GM23338 (cell line): ENCODE results near the gene PGLYRP1. TPM values are rescaled to one million over a fixed set of nuclear protein-coding genes. Genes with fewer than 3 reads are reported as not detected.

Experiments used
- ATAC-seq: fragments of 200-7000 bp; cut with Tn5 transposase; 3 replicates; pipeline ENCODE4 v1.9.1; 2020
- DNase-seq: peaks from one replicate; pipeline ENCODE4 v3.0.0-alpha.2; 2015; ENCODE audit warnings: low spot score
- H2AFZ ChIP-seq: fragments of 200-600 bp; sonication (generic); 2 replicates; pipeline ENCODE4 v1.8.0; 2016; ENCODE audit warnings: antibody characterized with exemption, mild to moderate bottlenecking, moderate library complexity
- H3F3A ChIP-seq: fragments of 200-600 bp; sonication (generic); replicated peaks from 2 replicates; pipeline ENCODE4 v1.8.0; 2017; ENCODE audit warnings: antibody characterized with exemption, mixed run types, low read depth
- H3K27ac ChIP-seq: fragments of 200-600 bp; sonication (generic); 2 replicates; pipeline ENCODE4 v1.6.1; 2016; ENCODE audit warnings: low read depth
- H3K27me3 ChIP-seq: fragments of 200-600 bp; sonication (generic); 2 replicates; pipeline ENCODE4 v1.8.0; 2016; ENCODE audit warnings: mild to moderate bottlenecking, mixed run types, moderate library complexity; ENCODE audit not compliant: insufficient read depth
- H3K36me3 ChIP-seq: fragments of 200-600 bp; sonication (generic); 2 replicates; pipeline ENCODE4 v1.8.0; 2016; ENCODE audit warnings: mild to moderate bottlenecking; ENCODE audit not compliant: insufficient read depth
- H3K4me1 ChIP-seq: fragments of 200-600 bp; sonication (generic); 2 replicates; pipeline ENCODE4 v1.8.0; 2016; ENCODE audit warnings: mild to moderate bottlenecking, moderate library complexity; ENCODE audit not compliant: insufficient read depth
- H3K4me2 ChIP-seq: fragments of 200-600 bp; sonication (generic); 2 replicates; pipeline ENCODE4 v1.7.1; 2017; ENCODE audit warnings: mixed run types
- H3K4me3 ChIP-seq: fragments of 200-600 bp; sonication (generic); 2 replicates; pipeline ENCODE4 v1.6.1; 2016; ENCODE audit warnings: mixed run types
- H3K79me2 ChIP-seq: fragments of 200-600 bp; sonication (generic); replicated peaks from 2 replicates; pipeline ENCODE4 v1.8.0; 2017; ENCODE audit warnings: mild to moderate bottlenecking; ENCODE audit not compliant: insufficient read depth
- H3K9me2 ChIP-seq: fragments of 200-600 bp; sonication (generic); 2 replicates; pipeline ENCODE4 v1.8.0; 2017; ENCODE audit not compliant: insufficient read depth
- H4K20me1 ChIP-seq: fragments of 200-600 bp; sonication (generic); replicated peaks from 2 replicates; pipeline ENCODE4 v1.8.0; 2017; ENCODE audit warnings: mild to moderate bottlenecking; ENCODE audit not compliant: insufficient read depth
- H3K27ac Mint-ChIP-seq: 2 replicates; pipeline ENCODE4 v1.8.0; 2020; ENCODE audit warnings: inconsistent platforms, mild to moderate bottlenecking, moderate library complexity, mixed read lengths
- H3K27me3 Mint-ChIP-seq: 3 replicates; pipeline ENCODE4 v1.8.0; 2022; ENCODE audit warnings: low read depth, mild to moderate bottlenecking, moderate library complexity, mixed read lengths, inconsistent platforms; ENCODE audit not compliant: insufficient read depth, poor library complexity
- H3K36me3 Mint-ChIP-seq: 3 replicates; pipeline ENCODE4 v1.8.0; 2021; ENCODE audit warnings: low read depth, mild to moderate bottlenecking, inconsistent platforms, moderate library complexity, mixed read lengths
- H3K4me1 Mint-ChIP-seq: 3 replicates; pipeline ENCODE4 v1.8.0; 2020; ENCODE audit warnings: mild to moderate bottlenecking, inconsistent platforms, mixed read lengths
- H3K4me3 Mint-ChIP-seq: 3 replicates; pipeline ENCODE4 v1.8.0; 2021; ENCODE audit warnings: moderate library complexity, mild to moderate bottlenecking, inconsistent platforms, mixed read lengths
- H3K9me3 Mint-ChIP-seq: 3 replicates; pipeline ENCODE4 v1.8.0; 2020; ENCODE audit warnings: moderate library complexity, mild to moderate bottlenecking, inconsistent platforms, mixed read lengths
- EZH2 ChIP-seq: fragments of 200-600 bp; sonication (generic); IDR thresholded peaks from one replicate; pipeline ENCODE4 v1.8.0; 2017; ENCODE audit warnings: antibody characterized with exemption, mild to moderate bottlenecking, low read depth; ENCODE audit not compliant: unreplicated experiment
- JUNB ChIP-seq: IDR thresholded peaks from one replicate; pipeline ENCODE4 v1.6.1; 2016; ENCODE audit warnings: antibody characterized with exemption; ENCODE audit not compliant: unreplicated experiment
- NANOG ChIP-seq: IDR thresholded peaks from 2 replicates; pipeline ENCODE4 v1.6.1; 2016; ENCODE audit warnings: antibody characterized with exemption, borderline replicate concordance
- POLR2AphosphoS5 ChIP-seq: IDR thresholded peaks from 2 replicates; pipeline ENCODE4 v1.6.1; 2016; ENCODE audit warnings: antibody characterized with exemption, low read depth
- STAT1 ChIP-seq: IDR thresholded peaks from one replicate; pipeline ENCODE4 v1.6.1; 2016; ENCODE audit warnings: antibody characterized with exemption; ENCODE audit not compliant: unreplicated experiment
- ZNF114 ChIP-seq: fragments of 250-450 bp; sonication (Bioruptor Pico); IDR thresholded peaks from 2 replicates; pipeline ENCODE4 v1.5.0; 2020; ENCODE audit warnings: mild to moderate bottlenecking, moderate library complexity
- ZNF331 ChIP-seq: fragments of 250-450 bp; sonication (Bioruptor Pico); IDR thresholded peaks from 2 replicates; pipeline ENCODE4 v1.5.0; 2020; ENCODE audit warnings: low read depth, mild to moderate bottlenecking, moderate library complexity
- polyA plus RNA-seq: library from polyadenylated mRNA; unstranded; fragments of >200 nt; fragmentation: Nextera tagmentation; extraction: Ambion mirVana; gene quantifications from 2 replicates; pipeline ENCODE4 v1.2.1, GENCODE V29; 2016
- total RNA-seq: library from RNA; depleted of rRNA; stranded (reverse); fragments of >200 nt; shearing (Covaris generic); gene quantifications from 2 replicates; pipeline ENCODE4 v1.2.3, GENCODE V29; 2014
- TF ChIP-seq, protein P1 (sequence below): IDR thresholded peaks from one replicate; pipeline ENCODE4 v1.6.1; 2018; ENCODE audit warnings: antibody characterized with exemption; ENCODE audit not compliant: unreplicated experiment
- TF ChIP-seq, protein P2 (sequence below): IDR thresholded peaks from 2 replicates; pipeline ENCODE4 v1.6.1; 2016; ENCODE audit warnings: antibody characterized with exemption
- TF ChIP-seq, protein P3 (sequence below), 2 experiments: fragments of 200-600 bp in 1 of 2; sonication (generic) in 1 of 2; conservative IDR thresholded peaks; 2 replicates each; pipeline versions ENCODE4 v1.5.1 to v1.6.1; 2016 to 2017; ENCODE audit warnings: antibody characterized with exemption in 2 of 2, low read depth in 2 of 2, mild to moderate bottlenecking in 2 of 2, moderate library complexity in 1 of 2

PGLYRP1 gene
- total and polyA plus RNA-seq, 2 experiments from 2014 or later: not detected

DNA sequence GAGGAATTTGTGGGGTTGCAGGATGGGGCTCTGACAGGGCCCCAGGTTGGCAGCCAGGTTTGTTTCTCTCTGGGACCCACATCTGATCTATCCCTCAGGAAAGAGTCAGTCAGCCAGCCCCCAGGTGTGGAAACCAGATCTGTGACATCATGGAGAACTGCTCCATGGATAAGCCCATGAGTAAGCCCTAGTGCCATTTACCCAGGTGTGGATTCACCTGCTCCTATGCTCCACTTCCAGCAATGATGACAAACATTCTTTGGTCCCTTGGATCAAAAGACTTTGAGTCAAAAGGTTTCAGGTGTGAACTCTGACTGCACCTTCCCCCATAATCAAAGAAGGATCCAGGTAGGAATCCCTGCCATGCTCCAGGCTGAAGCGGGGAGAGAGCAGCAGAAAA lies 44.8 kb upstream of the PGLYRP1 start:
- H3K4me3 ChIP-seq: no peak overlapping the region
- Mint-ChIP-seq H3K4me1 (no peaks in the 10 kb centered on the region), H3K27me3 (peaks cover 1% of the 10 kb centered on the region), H3K4me3 (no peak overlapping the region), H3K27ac (no peak overlapping the region), H3K36me3 (no peaks in the 10 kb centered on the region), H3K9me3 (peaks cover 3% of the 10 kb centered on the region; the same call in 1 of the 3 replicates)
- no peaks in the 10 kb centered on the region for H3K27me3 ChIP-seq
- no peak overlapping the region for H2AFZ ChIP-seq
- no peaks in the 10 kb centered on the region for H4K20me1 ChIP-seq
- no peaks in the 10 kb centered on the region for H3K4me1 ChIP-seq
- DNase-seq (no peak), ATAC-seq (no peak)
- TF ChIP-seq, protein P1, sequence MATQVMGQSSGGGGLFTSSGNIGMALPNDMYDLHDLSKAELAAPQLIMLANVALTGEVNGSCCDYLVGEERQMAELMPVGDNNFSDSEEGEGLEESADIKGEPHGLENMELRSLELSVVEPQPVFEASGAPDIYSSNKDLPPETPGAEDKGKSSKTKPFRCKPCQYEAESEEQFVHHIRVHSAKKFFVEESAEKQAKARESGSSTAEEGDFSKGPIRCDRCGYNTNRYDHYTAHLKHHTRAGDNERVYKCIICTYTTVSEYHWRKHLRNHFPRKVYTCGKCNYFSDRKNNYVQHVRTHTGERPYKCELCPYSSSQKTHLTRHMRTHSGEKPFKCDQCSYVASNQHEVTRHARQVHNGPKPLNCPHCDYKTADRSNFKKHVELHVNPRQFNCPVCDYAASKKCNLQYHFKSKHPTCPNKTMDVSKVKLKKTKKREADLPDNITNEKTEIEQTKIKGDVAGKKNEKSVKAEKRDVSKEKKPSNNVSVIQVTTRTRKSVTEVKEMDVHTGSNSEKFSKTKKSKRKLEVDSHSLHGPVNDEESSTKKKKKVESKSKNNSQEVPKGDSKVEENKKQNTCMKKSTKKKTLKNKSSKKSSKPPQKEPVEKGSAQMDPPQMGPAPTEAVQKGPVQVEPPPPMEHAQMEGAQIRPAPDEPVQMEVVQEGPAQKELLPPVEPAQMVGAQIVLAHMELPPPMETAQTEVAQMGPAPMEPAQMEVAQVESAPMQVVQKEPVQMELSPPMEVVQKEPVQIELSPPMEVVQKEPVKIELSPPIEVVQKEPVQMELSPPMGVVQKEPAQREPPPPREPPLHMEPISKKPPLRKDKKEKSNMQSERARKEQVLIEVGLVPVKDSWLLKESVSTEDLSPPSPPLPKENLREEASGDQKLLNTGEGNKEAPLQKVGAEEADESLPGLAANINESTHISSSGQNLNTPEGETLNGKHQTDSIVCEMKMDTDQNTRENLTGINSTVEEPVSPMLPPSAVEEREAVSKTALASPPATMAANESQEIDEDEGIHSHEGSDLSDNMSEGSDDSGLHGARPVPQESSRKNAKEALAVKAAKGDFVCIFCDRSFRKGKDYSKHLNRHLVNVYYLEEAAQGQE: no peak
- TF ChIP-seq JUNB (no peak), NANOG (no peak), POLR2AphosphoS5 (no peak), ZNF114 (CRISPR knock-in tag) (no peak), ZNF331 (no peak), STAT1 (no peak)
- TF ChIP-seq, protein P2, sequence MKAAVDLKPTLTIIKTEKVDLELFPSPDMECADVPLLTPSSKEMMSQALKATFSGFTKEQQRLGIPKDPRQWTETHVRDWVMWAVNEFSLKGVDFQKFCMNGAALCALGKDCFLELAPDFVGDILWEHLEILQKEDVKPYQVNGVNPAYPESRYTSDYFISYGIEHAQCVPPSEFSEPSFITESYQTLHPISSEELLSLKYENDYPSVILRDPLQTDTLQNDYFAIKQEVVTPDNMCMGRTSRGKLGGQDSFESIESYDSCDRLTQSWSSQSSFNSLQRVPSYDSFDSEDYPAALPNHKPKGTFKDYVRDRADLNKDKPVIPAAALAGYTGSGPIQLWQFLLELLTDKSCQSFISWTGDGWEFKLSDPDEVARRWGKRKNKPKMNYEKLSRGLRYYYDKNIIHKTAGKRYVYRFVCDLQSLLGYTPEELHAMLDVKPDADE: no peak
- TF ChIP-seq, protein P3, sequence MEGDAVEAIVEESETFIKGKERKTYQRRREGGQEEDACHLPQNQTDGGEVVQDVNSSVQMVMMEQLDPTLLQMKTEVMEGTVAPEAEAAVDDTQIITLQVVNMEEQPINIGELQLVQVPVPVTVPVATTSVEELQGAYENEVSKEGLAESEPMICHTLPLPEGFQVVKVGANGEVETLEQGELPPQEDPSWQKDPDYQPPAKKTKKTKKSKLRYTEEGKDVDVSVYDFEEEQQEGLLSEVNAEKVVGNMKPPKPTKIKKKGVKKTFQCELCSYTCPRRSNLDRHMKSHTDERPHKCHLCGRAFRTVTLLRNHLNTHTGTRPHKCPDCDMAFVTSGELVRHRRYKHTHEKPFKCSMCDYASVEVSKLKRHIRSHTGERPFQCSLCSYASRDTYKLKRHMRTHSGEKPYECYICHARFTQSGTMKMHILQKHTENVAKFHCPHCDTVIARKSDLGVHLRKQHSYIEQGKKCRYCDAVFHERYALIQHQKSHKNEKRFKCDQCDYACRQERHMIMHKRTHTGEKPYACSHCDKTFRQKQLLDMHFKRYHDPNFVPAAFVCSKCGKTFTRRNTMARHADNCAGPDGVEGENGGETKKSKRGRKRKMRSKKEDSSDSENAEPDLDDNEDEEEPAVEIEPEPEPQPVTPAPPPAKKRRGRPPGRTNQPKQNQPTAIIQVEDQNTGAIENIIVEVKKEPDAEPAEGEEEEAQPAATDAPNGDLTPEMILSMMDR (conservative IDR thresholded peaks at IDR 0.05; ENCODE audit: low read depth in 2 of 2): no peak
- no peak overlapping the region for H3K27ac ChIP-seq
- H3K9me2 ChIP-seq: no peaks in the 10 kb centered on the region
- H3K36me3 ChIP-seq: no peaks in the 10 kb centered on the region
- no peak overlapping the region for H3K4me2 ChIP-seq
- H3F3A ChIP-seq: no peaks in the 10 kb centered on the region
- H3K79me2 ChIP-seq: no peaks in the 10 kb centered on the region

DNA sequence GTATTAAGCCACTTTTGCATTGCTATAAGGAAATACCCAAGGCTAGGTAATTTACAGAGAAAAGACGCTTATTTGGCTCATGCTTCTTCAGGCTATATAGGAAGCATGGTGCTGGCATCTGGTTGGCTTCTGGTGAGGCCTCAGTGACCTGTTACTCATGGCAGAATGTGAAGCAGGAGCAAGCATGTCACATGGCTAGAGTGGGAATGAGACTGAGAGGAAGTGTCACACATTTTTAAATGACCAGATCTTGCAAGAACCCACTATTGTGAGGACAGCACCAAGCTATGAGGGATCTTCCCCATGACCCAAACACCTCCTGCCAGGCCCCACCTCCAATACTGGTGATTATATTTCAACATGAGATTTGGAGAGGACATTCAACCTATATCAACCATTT lies 43.6 kb upstream of the PGLYRP1 start:
- H3K4me1 Mint-ChIP-seq: no peaks in the 10 kb centered on the region
- no peak overlapping the region for H3K4me2 ChIP-seq
- no peak for ATAC-seq
- no peak for TF ChIP-seq EZH2
- TF ChIP-seq, protein P2: no peak

More for the DNA sequence above, 43.6 kb upstream of the PGLYRP1 start:
- DNase-seq: no peak
- Mint-ChIP-seq H3K36me3 (0 out of 3 replicates have a peak, but pooled peaks cover 3% of the 10 kb centered on the region), H3K27ac (no peak overlapping the region), H3K27me3 (no peaks in the 10 kb centered on the region), H3K4me3 (no peak overlapping the region), H3K9me3 (peaks cover 7% of the 10 kb centered on the region)
- H3K27ac ChIP-seq: no peak overlapping the region
- H3K4me3 ChIP-seq: no peak overlapping the region
- H2AFZ ChIP-seq: no peak overlapping the region
- H3K9me2 ChIP-seq: no peaks in the 10 kb centered on the region
- no peaks in the 10 kb centered on the region for H4K20me1 ChIP-seq
- H3F3A ChIP-seq: no peaks in the 10 kb centered on the region
- H3K27me3 ChIP-seq: no peaks in the 10 kb centered on the region
- H3K36me3 ChIP-seq: no peaks in the 10 kb centered on the region
- H3K79me2 ChIP-seq: no peaks in the 10 kb centered on the region
- no peaks in the 10 kb centered on the region for H3K4me1 ChIP-seq
